VCaP (cell line): ENCODE measurements around the gene SLC49A3.
"Not testable (repeated sequence)": the region's sequence is repeated elsewhere in the genome, so short reads cannot be mapped to it uniquely, and the experiment has no call there.

Source experiments
- H3K27ac ChIP-seq: fragments of 450-650 bp; 2 replicates; pipeline ENCODE4 v1.5.1; 2017
- TF ChIP-seq, protein P1 (sequence below): fragments of 450-650 bp; conservative IDR thresholded peaks from 2 replicates; pipeline ENCODE4 v1.5.1; 2017; ENCODE audit warnings: mild to moderate bottlenecking, moderate library complexity

The SLC49A3 gene

GRCh38 chr4:649293-649625 is 39.7 kb downstream of the SLC49A3 start:
- TF ChIP-seq, protein P1, sequence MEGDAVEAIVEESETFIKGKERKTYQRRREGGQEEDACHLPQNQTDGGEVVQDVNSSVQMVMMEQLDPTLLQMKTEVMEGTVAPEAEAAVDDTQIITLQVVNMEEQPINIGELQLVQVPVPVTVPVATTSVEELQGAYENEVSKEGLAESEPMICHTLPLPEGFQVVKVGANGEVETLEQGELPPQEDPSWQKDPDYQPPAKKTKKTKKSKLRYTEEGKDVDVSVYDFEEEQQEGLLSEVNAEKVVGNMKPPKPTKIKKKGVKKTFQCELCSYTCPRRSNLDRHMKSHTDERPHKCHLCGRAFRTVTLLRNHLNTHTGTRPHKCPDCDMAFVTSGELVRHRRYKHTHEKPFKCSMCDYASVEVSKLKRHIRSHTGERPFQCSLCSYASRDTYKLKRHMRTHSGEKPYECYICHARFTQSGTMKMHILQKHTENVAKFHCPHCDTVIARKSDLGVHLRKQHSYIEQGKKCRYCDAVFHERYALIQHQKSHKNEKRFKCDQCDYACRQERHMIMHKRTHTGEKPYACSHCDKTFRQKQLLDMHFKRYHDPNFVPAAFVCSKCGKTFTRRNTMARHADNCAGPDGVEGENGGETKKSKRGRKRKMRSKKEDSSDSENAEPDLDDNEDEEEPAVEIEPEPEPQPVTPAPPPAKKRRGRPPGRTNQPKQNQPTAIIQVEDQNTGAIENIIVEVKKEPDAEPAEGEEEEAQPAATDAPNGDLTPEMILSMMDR, result no peak

DNA sequence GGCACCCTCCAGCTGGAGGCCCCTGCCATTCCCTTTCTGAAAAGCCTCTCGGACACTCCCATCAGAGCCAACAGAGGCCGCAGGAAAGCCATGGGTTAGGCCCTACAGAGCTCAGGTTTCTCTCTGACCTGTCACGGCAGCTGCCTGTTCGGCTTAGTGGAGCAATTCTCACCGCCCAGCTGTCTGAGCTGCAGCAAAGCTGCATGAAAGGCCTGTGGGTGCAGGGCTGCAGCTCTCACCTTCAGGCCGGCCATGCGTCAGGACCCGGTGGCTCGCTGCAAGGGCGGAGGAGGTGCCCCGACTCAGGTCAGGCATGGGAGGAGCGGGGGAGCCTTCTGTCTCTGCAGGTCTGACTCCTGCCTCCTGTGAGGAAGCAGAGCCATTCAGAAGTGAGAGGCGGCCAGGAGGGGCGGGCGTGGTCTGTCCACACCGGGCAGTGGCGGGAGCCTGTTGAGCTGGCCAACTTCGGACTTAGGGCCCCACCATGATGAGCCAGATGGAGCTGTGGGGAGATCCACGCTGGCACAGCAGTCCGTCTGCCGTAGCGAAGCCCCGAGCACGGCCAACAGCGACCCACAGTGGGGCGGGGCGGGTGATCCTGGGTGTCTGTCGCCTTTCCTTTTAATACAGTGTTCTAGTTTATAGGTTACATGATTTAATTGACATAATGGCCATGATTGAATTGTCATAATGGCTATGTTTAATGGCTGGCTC is 40.2 kb downstream of the SLC49A3 start:
- TF ChIP-seq, protein P1, result no peak
- H3K27ac ChIP-seq, result no peak overlapping the region

More at GRCh38 chr4:649293-649625, 39.7 kb downstream of the SLC49A3 start:
- no peak overlapping the region for H3K27ac ChIP-seq

DNA sequence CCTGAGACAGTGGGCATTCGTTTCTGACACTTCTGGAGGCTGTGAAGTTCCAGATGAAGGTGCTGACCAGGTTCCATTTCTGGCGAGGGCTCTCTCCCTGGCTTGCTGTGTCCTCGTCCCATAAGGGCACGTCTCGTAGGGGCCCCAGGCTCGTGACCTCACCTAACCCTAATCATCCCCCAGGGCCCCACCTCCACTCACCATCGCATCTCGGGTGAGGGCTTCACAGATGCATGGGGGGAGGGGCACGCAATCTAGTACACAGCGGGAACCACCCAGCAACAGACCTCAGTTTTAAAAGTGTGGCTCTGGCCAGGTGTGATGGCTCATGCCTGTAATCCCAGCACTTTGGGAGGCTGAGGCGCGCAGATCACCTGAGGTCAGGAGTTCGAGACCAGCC is 41.5 kb downstream of the SLC49A3 start:
- H3K27ac ChIP-seq, result no peak overlapping the region
- TF ChIP-seq, protein P1, result no peak

DNA sequence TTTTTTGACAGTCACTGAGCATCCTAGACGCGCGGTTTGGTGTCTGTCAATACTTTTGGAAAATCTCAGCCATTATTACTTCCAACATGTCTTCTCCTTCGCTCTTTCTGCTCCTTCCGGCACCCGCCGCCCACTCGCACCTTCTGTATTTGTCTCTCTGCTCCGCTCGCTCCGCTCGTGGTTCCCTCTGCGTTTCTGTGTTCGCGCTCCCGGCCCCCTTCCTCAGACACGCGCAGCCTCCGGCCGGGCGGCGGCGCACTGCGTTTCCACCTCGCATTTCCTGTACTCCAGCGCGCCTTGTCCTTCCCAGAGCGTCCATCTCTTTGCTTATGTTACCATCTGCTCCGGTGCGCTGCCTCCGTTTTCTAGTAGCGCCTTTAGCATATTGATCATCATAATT is 42.5 kb downstream of the SLC49A3 start:
- TF ChIP-seq, protein P1, result no peak
- H3K27ac ChIP-seq, result no peak overlapping the region

DNA sequence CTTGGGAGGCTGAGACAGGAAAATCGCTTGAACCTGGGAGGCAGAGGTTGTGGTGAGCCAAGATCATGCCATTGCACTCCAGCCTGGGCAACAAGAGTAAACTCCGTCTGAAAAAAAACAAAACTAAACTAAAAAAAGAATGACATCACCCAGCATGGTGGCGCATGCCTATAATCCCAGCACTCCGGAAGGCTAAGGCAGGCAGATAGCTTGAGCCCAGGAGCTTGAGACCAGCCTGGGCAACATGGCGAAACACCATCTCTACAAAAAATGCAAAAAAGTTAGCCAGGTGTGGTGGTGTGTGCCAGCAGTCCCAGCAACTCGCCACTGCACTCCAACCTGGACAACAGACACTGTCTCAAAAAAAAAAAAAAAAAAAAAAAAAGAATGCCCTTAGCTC is 46.6 kb downstream of the SLC49A3 start:
- not testable (repeated sequence) for H3K27ac ChIP-seq

DNA sequence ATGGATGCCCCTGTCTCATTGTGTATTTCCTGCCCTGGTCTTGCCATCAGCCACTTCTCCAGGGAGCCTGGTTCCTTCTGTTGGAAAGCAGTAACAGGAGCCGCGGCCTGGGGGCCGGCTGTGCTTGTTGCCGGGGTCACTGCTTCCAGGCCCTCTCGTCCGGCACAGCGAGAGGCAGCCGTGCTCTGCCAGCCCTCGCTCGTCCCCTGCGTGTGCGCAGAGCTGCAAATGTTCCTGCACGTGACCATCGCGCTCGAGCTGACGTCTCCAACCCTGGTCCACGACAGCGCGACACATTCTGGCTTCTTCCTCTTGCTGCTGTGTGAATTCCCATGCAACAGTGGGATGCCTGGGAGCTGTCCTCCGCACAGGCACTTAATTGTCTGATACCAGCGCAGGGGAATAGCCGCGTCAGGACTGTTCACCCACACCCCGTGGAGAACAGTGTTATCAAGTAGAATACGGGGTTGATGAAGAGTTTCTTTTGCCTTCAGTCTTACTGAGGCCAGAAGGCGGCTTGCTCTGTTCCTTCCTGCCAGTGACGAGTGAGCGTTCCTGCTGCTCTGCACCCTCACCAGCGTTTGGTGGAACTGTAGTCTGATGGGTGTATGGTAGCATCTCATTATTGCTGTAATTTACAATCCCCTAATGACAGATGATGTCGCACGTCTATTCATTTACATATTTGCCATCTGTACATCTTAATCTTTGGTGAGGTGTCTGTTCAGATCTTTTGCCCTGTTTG is 51.2 kb downstream of the SLC49A3 start:
- H3K27ac ChIP-seq, result no peak overlapping the region
- TF ChIP-seq, protein P1, result no peak

GRCh38 chr4:636628-637159 is 52.3 kb downstream of the SLC49A3 start:
- no peak overlapping the region for H3K27ac ChIP-seq
- TF ChIP-seq, protein P1, result no peak
